Kidney (tissue), 14 donors: ENCODE measurements around the gene SERPINE1. TPM values are rescaled to one million over a fixed set of nuclear protein-coding genes. Genes with fewer than 3 reads are reported as not detected.
A peak's percentile ranks its signal among the peaks of the same experiment; 100 is the strongest.

Source experiments
- DNase-seq, 5 donors: peaks; one replicate each; pipeline ENCODE4 v3.0.0-alpha.2; 2013 to 2020
- FAIRE-seq: peaks from 2 replicates; lab custom pipeline; 2012; peaks lifted over from hg19 to GRCh38; lab: Jason Lieb, UNC
- H3K27ac ChIP-seq, 2 donors: one replicate each; pipeline ENCODE4 v1.7.0; 2013; ENCODE audit warnings: low read depth in 2 of 2, low read length in 2 of 2, inconsistent platforms in 1 of 2
- H3K27me3 ChIP-seq: one replicate; pipeline ENCODE4 v1.7.1; 2013; ENCODE audit warnings: low read length, inconsistent platforms; ENCODE audit not compliant: control insufficient read depth, insufficient read depth
- H3K36me3 ChIP-seq, 3 donors: one replicate each; pipeline versions ENCODE4 v1.7.0 to v1.7.1; 2013; ENCODE audit warnings: low read length in 3 of 3, control low read depth in 1 of 3, inconsistent platforms in 1 of 3; ENCODE audit not compliant: insufficient read depth in 3 of 3, control insufficient read depth in 2 of 3
- H3K4me1 ChIP-seq, 3 donors: one replicate each; pipeline versions ENCODE4 v1.7.0 to v1.7.1; 2013; ENCODE audit warnings: low read length in 3 of 3, inconsistent platforms in 1 of 3, low read depth in 1 of 3; ENCODE audit not compliant: control insufficient read depth in 2 of 3, insufficient read depth in 2 of 3
- H3K4me3 ChIP-seq, 3 donors: one replicate each; pipeline versions ENCODE4 v1.7.0 to v1.8.1; 2013; ENCODE audit warnings: low read length in 3 of 3, control low read depth in 1 of 3, inconsistent platforms in 1 of 3
- H3K9ac ChIP-seq, 3 donors: one replicate each; pipeline versions ENCODE4 v1.7.0 to v1.7.1; 2013; ENCODE audit warnings: low read length in 3 of 3, control low read depth in 1 of 3, inconsistent platforms in 1 of 3
- H3K9me3 ChIP-seq, 3 donors: one replicate each; pipeline versions ENCODE4 v1.7.0 to v1.7.1; 2013; ENCODE audit warnings: low read length in 3 of 3, control low read depth in 1 of 3, inconsistent platforms in 1 of 3; ENCODE audit not compliant: control insufficient read depth in 2 of 3, insufficient read depth in 1 of 3
- CTCF ChIP-seq: IDR thresholded peaks from 3 replicates; pipeline ENCODE4 v1.5.1; 2012; ENCODE audit warnings: mild to moderate bottlenecking, moderate library complexity, borderline replicate concordance; ENCODE audit not compliant: insufficient read depth; ENCODE audit errors: extremely low read depth
- intact Hi-C: fragments of 100-400 bp; cut with DNase I; formaldehyde crosslinking; loops from one replicate; pipeline ENCODE4 v1.11.1; 2022
- polyA plus RNA-seq: library from polyadenylated mRNA; stranded (reverse); fragments of 350-450 nt; fragmentation: Illumina TruSeq; extraction: RNeasy Lipid Tissue Mini Kit (QIAGEN cat#74804); gene quantifications from one replicate; pipeline ENCODE4 v1.2.3, GENCODE V29; 2014; ENCODE audit warnings: low read depth, low replicate concordance; ENCODE audit not compliant: insufficient read depth
- total RNA-seq: library from RNA; stranded (reverse); fragmentation: NEBNext Ultra II Directional; extraction: Animal tissue kit (Norgen Biotek cat#: 25700); gene quantifications from one replicate; pipeline ENCODE4 v1.2.1, GENCODE V29; 2021
- donor health status: control.
- donor health status: control.
- donor health status: control.
- donor health status: control.
- donor health status: control.
- donor health status: DM: yes; HTN: yes; CAD: no.
- donor health status: Normal renal cell carcinoma (clear cell type).

SERPINE1 gene
- total and polyA plus RNA-seq, 2 donors from 2014 or later: 3.5 to 9.9 TPM

- intact Hi-C loops: no loop called here
- peak in 3 of 5 donors; percentile 38 to 67 (median 59) for DNase-seq
- no peaks in the 10 kb centered on the region for H3K9me3 ChIP-seq
- H3K4me1 ChIP-seq: peaks cover 0 to 22% (median 5%) of the 10 kb centered on the region in 3 donors
- TF ChIP-seq CTCF: no peak
- no peak overlapping the region for H3K4me3 ChIP-seq
- FAIRE-seq: no peak
- H3K9ac ChIP-seq: no peak overlapping the region
- H3K27ac ChIP-seq: no peak overlapping the region
- H3K36me3 ChIP-seq: no peaks in the 10 kb centered on the region
- peaks cover 62% of the 10 kb centered on the region for H3K27me3 ChIP-seq
These were observed 40.2 kb downstream of the SERPINE1 start for GRCh38 chr7:101166909-101167644.

- no peak for DNase-seq
- Histone ChIP-seq H3K27me3 (peaks cover 66% of the 10 kb centered on the region), H3K36me3 (no peaks in the 10 kb centered on the region), H3K9ac (no peak overlapping the region), H3K4me3 (no peak overlapping the region), H3K4me1 (peaks cover 0 to 23% (median 5%) of the 10 kb centered on the region in 3 donors), H3K27ac (no peak overlapping the region), H3K9me3 (no peaks in the 10 kb centered on the region)
- FAIRE-seq: no peak
- intact Hi-C loops: no loop called here
- TF ChIP-seq CTCF: no peak
These were observed 40.9 kb downstream of the SERPINE1 start for GRCh38 chr7:101167645-101168411.

GRCh38 chr7:101168412-101169049 lies 41.6 kb downstream of the SERPINE1 start:
- no peak for TF ChIP-seq CTCF

More at GRCh38 chr7:101168412-101169049, 41.6 kb downstream of the SERPINE1 start:
- intact Hi-C loops: no loop called here
- no peak overlapping the region for H3K4me3 ChIP-seq
- H3K36me3 ChIP-seq: no peaks in the 10 kb centered on the region
- H3K4me1 ChIP-seq: peaks cover 0 to 24% (median 5%) of the 10 kb centered on the region in 3 donors
- FAIRE-seq: no peak
- no peak for DNase-seq
- no peak overlapping the region for H3K27ac ChIP-seq
- no peak overlapping the region for H3K9ac ChIP-seq
- no peaks in the 10 kb centered on the region for H3K9me3 ChIP-seq
- H3K27me3 ChIP-seq: peaks cover 69% of the 10 kb centered on the region
